Muscle layer of duodenum (tissue), 2 donors: ENCODE data around the gene PKDCC.

Experiments
- H3K27ac ChIP-seq: one replicate; pipeline ENCODE4 v1.7.0; 2013; ENCODE audit warnings: mild to moderate bottlenecking, low read length
- H3K27me3 ChIP-seq: one replicate; pipeline ENCODE4 v1.7.0; 2013; ENCODE audit warnings: low read depth, mild to moderate bottlenecking, control low read depth, low read length
- H3K36me3 ChIP-seq, 2 donors: one replicate each; pipeline ENCODE4 v1.7.0; 2013; ENCODE audit warnings: low read length in 2 of 2, control low read depth in 1 of 2, mild to moderate bottlenecking in 1 of 2; ENCODE audit not compliant: insufficient read depth in 2 of 2, control insufficient read depth in 1 of 2
- H3K4me1 ChIP-seq, 2 donors: one replicate each; pipeline ENCODE4 v1.7.0; 2013; ENCODE audit warnings: low read length in 2 of 2, mild to moderate bottlenecking in 2 of 2, control low read depth in 1 of 2, moderate library complexity in 1 of 2; ENCODE audit not compliant: insufficient read depth in 2 of 2, control insufficient read depth in 1 of 2
- H3K4me3 ChIP-seq, 2 donors: one replicate each; pipeline ENCODE4 v1.7.0; 2013; ENCODE audit warnings: low read length in 2 of 2, low read depth in 1 of 2, mild to moderate bottlenecking in 1 of 2
- H3K9me3 ChIP-seq, 2 donors: one replicate each; pipeline ENCODE4 v1.7.0; 2013; ENCODE audit warnings: low read length in 2 of 2, control low read depth in 1 of 2, mild to moderate bottlenecking in 1 of 2; ENCODE audit not compliant: control insufficient read depth in 1 of 2
- donor health status: healthy.

Gene PKDCC

DNA sequence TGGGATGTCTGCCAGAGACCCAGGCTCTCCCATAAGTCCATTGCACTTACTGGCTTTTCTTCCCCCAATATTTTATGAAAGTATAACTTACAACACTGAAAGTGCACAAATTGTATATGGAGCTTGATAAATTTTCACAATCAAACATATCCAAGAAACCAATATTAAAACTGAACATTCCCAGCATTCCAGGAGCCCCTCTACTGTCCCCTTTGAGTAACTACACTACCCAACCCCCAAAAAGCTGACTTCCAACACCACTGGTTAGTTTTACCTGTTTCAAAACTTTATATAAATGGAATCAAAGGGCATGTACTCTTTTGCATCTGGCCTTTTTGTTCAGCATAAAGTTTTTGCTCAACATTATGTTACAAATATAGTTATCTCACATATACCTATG is 35.2 kb upstream of the PKDCC start:
- no peak overlapping the region for H3K27ac ChIP-seq
- H3K4me3 ChIP-seq = no peak overlapping the region
- no peaks in the 10 kb centered on the region for H3K4me1 ChIP-seq
- H3K27me3 ChIP-seq = no peaks in the 10 kb centered on the region
- no peaks in the 10 kb centered on the region for H3K9me3 ChIP-seq
- H3K36me3 ChIP-seq = no peaks in the 10 kb centered on the region

DNA sequence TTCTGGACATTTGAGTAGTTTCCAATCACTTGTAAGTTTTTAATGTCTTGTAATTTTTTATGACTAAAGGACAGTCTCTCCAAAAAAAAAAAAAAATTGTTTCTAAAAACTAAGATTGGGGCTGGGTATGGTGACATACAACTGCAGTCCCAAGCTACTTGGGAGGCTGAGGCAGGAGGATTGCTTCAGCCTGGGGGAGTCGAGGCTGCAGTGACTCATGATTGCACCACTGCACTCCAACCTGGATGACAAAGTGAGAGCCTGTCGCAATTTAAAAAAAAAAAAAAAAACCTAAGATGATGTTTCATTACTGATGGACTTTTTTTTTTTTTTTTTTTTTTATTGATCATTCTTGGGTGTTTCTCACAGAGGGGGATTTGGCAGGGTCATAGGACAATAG is 34.4 kb upstream of the PKDCC start:
- no peaks in the 10 kb centered on the region for H3K4me1 ChIP-seq
- no peak overlapping the region for H3K4me3 ChIP-seq
- no peaks in the 10 kb centered on the region for H3K36me3 ChIP-seq
- no peaks in the 10 kb centered on the region for H3K27me3 ChIP-seq
- H3K9me3 ChIP-seq = no peaks in the 10 kb centered on the region
- H3K27ac ChIP-seq = no peak overlapping the region

DNA sequence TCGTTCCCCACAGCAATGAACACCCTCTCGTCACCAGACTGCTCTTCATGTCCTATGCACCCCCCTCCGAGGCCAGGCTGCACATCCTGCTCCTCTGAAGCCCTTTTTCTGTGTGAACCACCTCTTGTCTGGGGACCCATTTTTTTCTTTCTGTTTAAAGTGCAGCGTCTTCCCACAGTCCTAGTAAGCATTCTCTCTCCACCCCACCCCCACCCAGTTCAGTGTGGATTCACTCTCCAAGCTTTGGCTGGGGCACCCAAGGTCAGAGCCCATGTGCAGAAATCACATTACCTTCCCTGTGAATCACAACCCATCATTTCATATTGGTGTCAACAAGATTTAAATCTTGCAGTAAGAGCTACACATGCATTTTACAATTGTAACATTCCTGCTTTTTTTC is 26.4 kb upstream of the PKDCC start:
- Histone ChIP-seq H3K4me1 (peaks cover 0 to 5% of the 10 kb centered on the region in 2 donors), H3K9me3 (no peaks in the 10 kb centered on the region), H3K4me3 (no peak overlapping the region), H3K27ac (no peak overlapping the region), H3K36me3 (no peaks in the 10 kb centered on the region), H3K27me3 (no peaks in the 10 kb centered on the region)

DNA sequence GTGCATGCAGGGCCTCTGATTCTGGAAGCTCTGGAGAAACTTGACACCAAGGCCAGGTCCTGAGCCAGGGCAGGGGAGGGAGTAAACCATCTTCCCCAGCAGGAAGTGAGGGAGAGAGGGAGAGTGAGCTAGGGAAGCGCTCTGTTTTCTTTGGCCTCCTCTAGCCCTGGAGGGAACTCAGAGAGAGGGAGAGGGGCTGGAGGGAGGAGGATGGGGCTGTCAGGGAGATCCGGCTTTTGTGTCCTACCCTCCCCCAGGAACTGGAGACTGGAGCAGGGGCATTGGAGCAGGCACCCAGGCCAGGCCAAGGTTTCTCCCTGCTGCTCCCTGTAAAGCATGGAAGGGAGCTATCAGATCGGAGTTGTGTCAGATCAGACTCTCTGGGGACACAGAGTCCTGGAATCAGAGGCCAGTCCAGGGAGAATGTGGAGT is 22.7 kb upstream of the PKDCC start:
- no peak overlapping the region for H3K27ac ChIP-seq
- H3K27me3 ChIP-seq = no peaks in the 10 kb centered on the region
- no peaks in the 10 kb centered on the region for H3K36me3 ChIP-seq
- H3K9me3 ChIP-seq = no peaks in the 10 kb centered on the region
- H3K4me1 ChIP-seq = peaks cover 0 to 5% of the 10 kb centered on the region in 2 donors
- H3K4me3 ChIP-seq = no peak overlapping the region

DNA sequence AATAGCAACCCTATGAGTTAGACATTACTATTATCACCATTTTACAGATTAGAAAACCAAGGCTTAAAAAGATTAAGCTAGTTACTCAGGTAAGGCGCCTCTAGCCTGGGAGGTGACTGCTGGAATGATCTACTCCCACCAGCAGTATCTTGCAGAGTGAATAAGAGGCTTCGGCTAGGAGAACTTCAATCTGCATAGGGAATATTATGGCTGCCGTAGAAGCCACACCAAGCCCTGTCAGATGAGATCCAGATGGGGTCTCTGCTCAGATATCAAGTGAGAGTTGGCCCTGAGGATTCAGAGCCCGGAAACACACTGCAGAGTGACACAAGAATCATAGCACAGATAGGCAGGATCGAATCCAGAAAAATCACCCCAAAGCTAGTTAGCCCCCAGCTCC is 21.5 kb upstream of the PKDCC start:
- Histone ChIP-seq H3K9me3 (no peaks in the 10 kb centered on the region), H3K4me3 (no peak overlapping the region), H3K27ac (no peak overlapping the region), H3K27me3 (no peaks in the 10 kb centered on the region), H3K36me3 (no peaks in the 10 kb centered on the region), H3K4me1 (peaks cover 0 to 4% of the 10 kb centered on the region in 2 donors)

DNA sequence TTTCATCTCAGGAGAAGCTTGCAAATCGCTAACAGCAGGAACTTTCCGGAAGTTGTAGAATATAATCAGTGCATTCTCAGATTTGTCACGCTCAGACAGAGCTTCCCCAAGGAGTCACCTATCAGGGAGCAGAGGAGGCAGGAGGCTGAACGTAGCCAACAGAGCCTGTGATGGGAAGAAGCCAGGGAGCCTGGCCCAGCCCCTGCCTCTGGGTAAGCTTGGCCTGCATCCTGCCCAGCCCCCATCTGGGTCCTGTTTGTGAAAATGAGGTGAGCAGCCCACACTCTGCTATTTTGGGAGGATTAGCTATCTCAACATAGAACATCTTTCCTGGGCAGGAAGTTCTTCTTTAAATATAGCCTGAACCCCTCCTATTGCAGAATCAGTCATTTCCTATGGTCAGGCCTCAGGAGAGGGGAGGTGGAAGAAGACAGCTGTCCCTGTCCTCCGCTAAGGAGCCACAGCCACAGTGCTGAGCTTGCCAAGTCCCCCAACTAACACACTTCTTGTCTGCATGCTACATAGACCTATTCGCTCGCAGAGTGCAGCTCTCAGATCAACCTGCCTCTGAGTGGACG is 19.2 kb upstream of the PKDCC start:
- Histone ChIP-seq H3K36me3 (no peaks in the 10 kb centered on the region), H3K4me3 (no peak overlapping the region), H3K9me3 (no peaks in the 10 kb centered on the region), H3K27me3 (no peaks in the 10 kb centered on the region), H3K27ac (no peak overlapping the region), H3K4me1 (no peaks in the 10 kb centered on the region)

DNA sequence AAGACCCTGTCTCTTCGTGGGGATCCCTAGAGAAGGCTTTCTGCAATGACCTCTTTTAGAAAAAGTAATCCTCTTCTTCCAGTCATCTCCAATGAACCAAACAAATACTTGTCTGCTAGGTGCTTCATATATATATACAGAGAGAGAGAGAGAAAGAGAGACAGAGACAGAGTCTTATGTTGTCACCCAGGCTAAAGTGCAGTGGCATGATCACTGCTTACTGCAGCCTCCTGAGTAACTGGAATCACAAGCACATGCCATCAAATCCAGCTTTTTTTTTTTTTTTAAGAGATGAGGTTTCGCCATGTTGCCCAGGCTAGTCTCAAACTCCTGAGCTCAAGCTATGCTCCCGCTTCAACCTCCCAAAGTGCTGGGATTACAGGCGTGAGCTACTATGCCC is 18.6 kb upstream of the PKDCC start:
- H3K36me3 ChIP-seq = no peaks in the 10 kb centered on the region
- H3K4me3 ChIP-seq = no peak overlapping the region
- H3K27me3 ChIP-seq = no peaks in the 10 kb centered on the region
- no peaks in the 10 kb centered on the region for H3K9me3 ChIP-seq
- no peak overlapping the region for H3K27ac ChIP-seq
- no peaks in the 10 kb centered on the region for H3K4me1 ChIP-seq

DNA sequence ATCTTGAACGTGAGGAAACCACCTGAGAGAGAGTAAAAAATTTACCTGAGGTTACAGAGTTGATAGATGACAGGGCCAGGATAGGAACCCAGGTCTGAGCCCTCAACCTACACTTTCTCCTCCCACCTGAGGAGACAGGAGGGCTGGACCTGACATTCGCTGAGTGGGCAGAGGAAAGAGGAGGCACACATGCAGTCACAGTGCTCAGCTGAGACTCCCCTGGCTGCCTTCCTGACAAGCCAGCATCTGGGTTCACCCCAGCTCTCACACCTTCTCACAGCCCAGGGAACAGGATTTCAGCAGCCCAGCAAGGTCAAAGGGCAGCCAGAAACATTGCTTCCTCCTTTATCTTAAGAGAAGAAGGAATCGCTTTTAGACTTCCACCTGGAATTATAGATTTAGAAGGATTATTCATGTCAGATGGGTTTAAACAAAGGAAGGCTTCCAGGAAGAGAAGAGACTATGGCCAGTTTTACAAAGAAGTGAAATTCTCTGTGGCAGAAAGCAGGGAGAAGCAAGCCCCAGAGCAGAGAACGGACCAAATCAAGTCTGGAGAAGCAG is 18.1 kb upstream of the PKDCC start:
- Histone ChIP-seq H3K27ac (no peak overlapping the region), H3K36me3 (no peaks in the 10 kb centered on the region), H3K27me3 (no peaks in the 10 kb centered on the region), H3K9me3 (no peaks in the 10 kb centered on the region), H3K4me1 (no peaks in the 10 kb centered on the region), H3K4me3 (no peak overlapping the region)

DNA sequence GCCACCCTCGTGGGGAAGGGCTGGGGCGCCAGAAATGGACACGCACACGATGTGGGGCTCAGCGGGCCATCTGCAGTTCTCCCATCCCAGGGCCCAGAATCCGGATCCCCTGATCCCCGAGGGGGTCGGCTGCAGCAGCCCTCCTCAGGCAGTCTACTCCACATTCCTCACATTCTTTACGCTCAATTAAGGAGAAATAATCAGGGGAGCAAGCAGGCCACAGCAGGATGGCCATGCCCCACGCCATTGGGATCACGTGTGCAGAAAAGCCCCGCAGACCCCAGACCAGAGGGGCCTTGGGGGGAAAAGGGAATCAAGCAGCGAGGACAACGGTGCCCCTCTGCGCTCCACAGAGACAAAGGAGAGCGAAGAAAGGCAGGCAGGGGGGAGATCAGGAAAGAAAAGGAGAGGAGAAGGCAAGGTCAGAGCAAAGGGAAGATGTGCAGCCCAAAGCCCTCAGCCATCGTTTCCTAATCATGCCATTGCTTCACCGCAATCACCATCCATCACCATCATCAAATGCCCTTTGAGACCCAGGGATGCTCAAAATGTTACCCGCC is 17.5 kb upstream of the PKDCC start:
- no peak overlapping the region for H3K27ac ChIP-seq
- H3K36me3 ChIP-seq = no peaks in the 10 kb centered on the region
- H3K9me3 ChIP-seq = no peaks in the 10 kb centered on the region
- no peaks in the 10 kb centered on the region for H3K4me1 ChIP-seq
- H3K4me3 ChIP-seq = no peak overlapping the region
- H3K27me3 ChIP-seq = no peaks in the 10 kb centered on the region

DNA sequence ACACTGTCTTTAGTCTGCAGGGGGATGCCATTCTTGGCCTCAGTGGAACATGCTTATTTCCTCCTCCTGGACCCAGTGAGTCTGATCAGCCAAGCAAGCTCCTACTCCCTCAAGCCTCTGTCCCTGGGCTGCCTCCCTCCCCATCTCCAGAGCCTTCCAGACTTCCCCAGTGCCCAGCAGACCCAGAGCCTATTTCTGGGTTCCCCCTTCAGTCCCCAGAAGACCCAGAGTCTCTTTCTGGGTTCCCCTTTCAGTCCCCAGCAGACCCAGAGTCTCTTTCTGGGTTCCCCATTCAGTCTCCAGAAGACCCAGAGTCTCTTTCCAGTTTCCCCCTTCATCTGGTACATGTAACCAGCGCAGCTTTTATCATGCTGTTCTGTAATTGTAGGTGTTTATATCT is 17.0 kb upstream of the PKDCC start:
- Histone ChIP-seq H3K27ac (no peak overlapping the region), H3K4me1 (no peaks in the 10 kb centered on the region), H3K27me3 (no peaks in the 10 kb centered on the region), H3K9me3 (no peaks in the 10 kb centered on the region), H3K36me3 (no peaks in the 10 kb centered on the region), H3K4me3 (no peak overlapping the region)

DNA sequence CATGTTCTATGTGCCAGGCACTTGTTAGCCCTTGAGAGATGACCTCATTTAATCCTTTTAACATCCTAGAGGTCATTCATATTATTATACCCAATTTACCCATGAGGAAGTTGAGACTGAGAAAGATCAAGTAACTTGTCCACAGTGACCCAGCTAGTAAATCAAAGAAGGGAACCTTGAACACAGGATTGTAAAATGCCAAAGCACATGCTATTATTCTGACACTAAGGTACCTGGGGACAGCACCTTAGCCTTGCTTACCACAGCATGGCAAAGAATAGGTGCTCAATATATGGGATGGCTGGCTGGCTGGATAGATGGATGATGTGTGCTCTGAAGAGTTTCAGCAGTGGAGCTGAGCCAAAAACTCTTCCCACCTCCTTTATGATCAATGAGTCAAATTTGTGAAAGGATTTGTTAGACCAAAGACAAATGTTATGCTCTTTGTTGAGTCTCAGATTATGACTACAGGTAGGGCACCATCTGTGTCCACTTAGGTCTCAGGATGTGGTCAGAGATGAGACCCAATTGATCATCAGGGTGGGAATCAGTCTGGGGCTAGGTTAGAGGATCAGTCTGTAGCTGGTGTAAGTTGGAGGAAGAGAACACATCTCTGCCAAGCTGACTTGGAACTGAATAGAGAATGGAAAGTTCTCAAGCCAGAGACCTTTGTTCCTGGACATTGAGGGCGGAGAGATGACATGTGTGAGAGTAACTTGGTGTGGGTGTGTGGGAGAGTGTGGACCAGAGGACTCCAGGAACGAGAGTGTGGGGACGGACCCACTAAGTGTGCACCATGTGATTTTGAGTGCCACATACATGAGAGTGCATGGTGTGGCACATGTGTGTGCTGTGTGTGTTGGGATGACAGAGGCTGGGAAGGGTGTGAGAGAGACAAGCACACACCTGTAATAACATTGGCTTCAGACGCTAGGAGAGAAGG is 16.3 kb upstream of the PKDCC start:
- Histone ChIP-seq H3K27me3 (no peaks in the 10 kb centered on the region), H3K9me3 (no peaks in the 10 kb centered on the region)

More for the DNA sequence above, 16.3 kb upstream of the PKDCC start:
- Histone ChIP-seq H3K36me3 (no peaks in the 10 kb centered on the region), H3K4me3 (no peak overlapping the region), H3K27ac (no peak overlapping the region), H3K4me1 (no peaks in the 10 kb centered on the region)
